IMR-90 (cell line): ENCODE data around the gene GRPEL2.

Experiments
- CEBPB ChIP-seq: IDR thresholded peaks from 2 replicates; pipeline ENCODE4 v1.6.1; 2012; ENCODE audit warnings: low read depth, low read length, improper control_type of control experiment
- CTCF ChIP-seq: conservative IDR thresholded peaks from 2 replicates; pipeline ENCODE4 v1.5.1; 2012; ENCODE audit warnings: mild to moderate bottlenecking, low read depth, low read length, improper control_type of control experiment
- ELK1 ChIP-seq: fragments of 150-350 bp; IDR thresholded peaks from 2 replicates; pipeline ENCODE4 v1.6.1; 2016; ENCODE audit warnings: low read depth, mild to moderate bottlenecking, low read length, moderate library complexity, borderline replicate concordance
- MAFK ChIP-seq: IDR thresholded peaks from 2 replicates; pipeline ENCODE4 v1.6.1; 2012; ENCODE audit warnings: low read depth, low read length, improper control_type of control experiment

GRCh38 chr5:149383399-149383798, 38.1 kb downstream of the GRPEL2 start:
- TF ChIP-seq CTCF (no peak), ELK1 (no peak), CEBPB (no peak), MAFK (no peak)
